GM12878 (cell line): ENCODE results near the gene CLASRP. TPM values are rescaled to one million over a fixed set of nuclear protein-coding genes. Genes with fewer than 3 reads are reported as not detected.

Experiments
- ATAC-seq: fragments of 200-7000 bp; cut with Tn5 transposase; 3 replicates; pipeline ENCODE4 v1.9.1; 2020; ENCODE audit warnings: mild to moderate bottlenecking, moderate library complexity
- BruUV-seq: library from RNA; stranded (reverse); fragments of 400-500 nt; replicated peaks from 2 replicates; lab custom pipeline; 2021; lab: Mats Ljungman, UMichigan
- CTCF ChIA-PET: fragments of 300-600 bp; sonication (Branson Sonifier 250); formaldehyde crosslinking; extraction: SDS; loops from one replicate; lab custom pipeline; 2021; ENCODE audit warnings: inconsistent platforms; lab: Yijun Ruan, JAX
- POLR2A ChIA-PET: fragments of 350-600 bp; formaldehyde crosslinking; extraction: SDS; loops from one replicate; lab custom pipeline; 2021; ENCODE audit warnings: inconsistent platforms; lab: Charles Lee
- RAD21 ChIA-PET: fragments of 300-600 bp; sonication (Branson Sonifier 250); formaldehyde crosslinking; loops from one replicate; lab custom pipeline; 2023; ENCODE audit warnings: antibody characterized with exemption; ENCODE audit not compliant: unreplicated experiment; lab: Charles Lee
- SMC1A ChIA-PET: fragments of 300-600 bp; sonication (Branson Sonifier 250); formaldehyde crosslinking; loops from one replicate; lab custom pipeline; 2023; ENCODE audit not compliant: unreplicated experiment, uncharacterized antibody; lab: Charles Lee
- DNase-seq: peaks from one replicate; pipeline ENCODE4 v3.0.0-alpha.2; 2011; ENCODE audit warnings: low read depth, low spot score
- FAIRE-seq: peaks from 3 replicates; lab custom pipeline; 2011; peaks lifted over from hg19 to GRCh38; lab: Jason Lieb, UNC
- H2AFZ ChIP-seq: 2 replicates; pipeline ENCODE4 v1.6.0; 2011; ENCODE audit warnings: low read depth, low read length, control low read depth; ENCODE audit not compliant: control insufficient read depth
- H3K27ac ChIP-seq: 2 replicates; pipeline ENCODE4 v1.5.1; 2011; ENCODE audit warnings: control low read depth; ENCODE audit not compliant: control insufficient read depth, insufficient read depth
- H3K27me3 ChIP-seq, 2 experiments: replicated peaks in 1 of 2; 2 replicates each; pipeline versions ENCODE4 v1.6.0 to v1.6.1; 2011; ENCODE audit warnings: low read length in 1 of 2; ENCODE audit not compliant: control insufficient read depth in 2 of 2, insufficient read depth in 2 of 2
- H3K36me3 ChIP-seq, 2 experiments: 2 replicates each; pipeline ENCODE4 v1.5.1; 2011; ENCODE audit warnings: low read length in 1 of 2; ENCODE audit not compliant: control insufficient read depth in 2 of 2, insufficient read depth in 2 of 2
- H3K4me1 ChIP-seq: 2 replicates; pipeline ENCODE4 v1.6.1; 2011; ENCODE audit warnings: mild to moderate bottlenecking, low read length, moderate library complexity, mixed read lengths; ENCODE audit not compliant: control insufficient read depth, insufficient read depth
- H3K4me2 ChIP-seq: 2 replicates; pipeline ENCODE4 v1.6.0; 2011; ENCODE audit warnings: control low read depth; ENCODE audit not compliant: control insufficient read depth, insufficient read depth
- H3K4me3 ChIP-seq: fragments of 200-600 bp; sonication (generic); 2 replicates; pipeline ENCODE4 v1.5.1; 2016
- H3K79me2 ChIP-seq: 2 replicates; pipeline ENCODE4 v1.6.0; 2011; ENCODE audit warnings: low read length; ENCODE audit not compliant: control insufficient read depth, insufficient read depth
- H3K9ac ChIP-seq: 2 replicates; pipeline ENCODE4 v1.8.0; 2011; ENCODE audit warnings: low read length, control low read depth, mixed read lengths; ENCODE audit not compliant: control insufficient read depth, insufficient read depth
- H3K9me3 ChIP-seq: replicated peaks from 3 replicates; pipeline ENCODE4 v1.5.1; 2011; ENCODE audit warnings: mild to moderate bottlenecking, low read length; ENCODE audit not compliant: control insufficient read depth, insufficient read depth
- H4K20me1 ChIP-seq: 2 replicates; pipeline ENCODE4 v1.6.0; 2011; ENCODE audit not compliant: control insufficient read depth, insufficient read depth
- DPF2 ChIP-seq: fragments of 450-650 bp; IDR thresholded peaks from 2 replicates; pipeline ENCODE4 v1.6.1; 2017; ENCODE audit warnings: mild to moderate bottlenecking
- PAX5 ChIP-seq: IDR thresholded peaks from 2 replicates; pipeline ENCODE4 v1.6.1; 2011; ENCODE audit warnings: low read depth, low read length, borderline replicate concordance
- POLR2AphosphoS5 ChIP-seq: IDR thresholded peaks from 2 replicates; pipeline ENCODE4 v1.6.1; 2011; ENCODE audit warnings: mild to moderate bottlenecking, low read length, inconsistent platforms
- POU2F2 ChIP-seq: IDR thresholded peaks from 3 replicates; pipeline ENCODE4 v1.6.1; 2011; ENCODE audit warnings: low read depth, mild to moderate bottlenecking, low read length, borderline replicate concordance
- RAD21 ChIP-seq: IDR thresholded peaks from 2 replicates; pipeline ENCODE4 v1.6.1; 2011; ENCODE audit warnings: mild to moderate bottlenecking, low read depth, low read length, moderate library complexity; ENCODE audit not compliant: insufficient read depth
- SMAD1 ChIP-seq: fragments of 450-650 bp; IDR thresholded peaks from 2 replicates; pipeline ENCODE4 v1.6.1; 2018; ENCODE audit warnings: mild to moderate bottlenecking, low read depth; ENCODE audit not compliant: partially characterized antibody
- WGBS: methylation state at CpG from one replicate; pipeline ENCODE4 v1.1.6; 2016; ENCODE audit warnings: low lambda C conversion rate; ENCODE audit not compliant: insufficient replicate concordance, insufficient coverage; ENCODE audit errors: missing lambda C conversion rate; 5-methylcytosine and 5-hydroxymethylcytosine counted together
- in situ Hi-C: fragments of 300-500 bp; cut with MboI; formaldehyde crosslinking; loops from 9 replicates; pipeline ENCODE4 v1.14.3; 2018; ENCODE audit warnings: mixed read lengths
- intact Hi-C: fragments of 100-400 bp; cut with micrococcal nuclease; formaldehyde crosslinking; loops from one replicate; pipeline ENCODE4 v1.14.2; 2022; ENCODE audit not compliant: unreplicated experiment
- polyA plus RNA-seq, 11 experiments: library from polyadenylated mRNA; depleted of rRNA in 4 of 11; unstranded in 6 of 11; stranded (reverse) in 5 of 11; fragments of >200 nt; fragmentation: Nextera tagmentation in 4 of 11; fragmentation: Illumina TruSeq in 1 of 11; extraction: Ambion mirVana in 4 of 11; extraction: Trizol in 1 of 11; gene quantifications; 1 replicate in 1 of 11; 2 replicates in 10 of 11; pipeline versions ENCODE4 v1.2.1 to v1.2.3, GENCODE V29; 2011 to 2016; ENCODE audit warnings: inconsistent platforms in 2 of 11, missing spikeins in 2 of 11, low read depth in 1 of 11
- total RNA-seq, 4 experiments: library from RNA; depleted of rRNA in 3 of 4; stranded (reverse); fragments of >200 nt in 3 of 4; fragmentation: Illumina TruSeq in 1 of 4; extraction: Trizol in 1 of 4; gene quantifications; 2 replicates each; pipeline versions ENCODE4 v1.2.1 to v1.2.3, GENCODE V29; 2013 to 2021
- TF ChIP-seq, protein P1 (sequence below): fragments of 450-650 bp; IDR thresholded peaks from 2 replicates; pipeline ENCODE4 v1.6.1; 2017; ENCODE audit warnings: mild to moderate bottlenecking, moderate library complexity
- TF ChIP-seq, protein P2 (sequence below): IDR thresholded peaks from 2 replicates; pipeline ENCODE4 v1.6.1; 2011; ENCODE audit warnings: borderline replicate concordance, low read depth, mild to moderate bottlenecking, moderate library complexity, low read length; ENCODE audit not compliant: insufficient read depth, poor library complexity, severe bottlenecking

CLASRP gene
- total and polyA plus RNA-seq, 10 of the 15 experiments (the other 5 are each of a cell fraction or from before 2014, with no cell fraction given), result 0.68 to 75.8 (median 30.2) TPM

DNA sequence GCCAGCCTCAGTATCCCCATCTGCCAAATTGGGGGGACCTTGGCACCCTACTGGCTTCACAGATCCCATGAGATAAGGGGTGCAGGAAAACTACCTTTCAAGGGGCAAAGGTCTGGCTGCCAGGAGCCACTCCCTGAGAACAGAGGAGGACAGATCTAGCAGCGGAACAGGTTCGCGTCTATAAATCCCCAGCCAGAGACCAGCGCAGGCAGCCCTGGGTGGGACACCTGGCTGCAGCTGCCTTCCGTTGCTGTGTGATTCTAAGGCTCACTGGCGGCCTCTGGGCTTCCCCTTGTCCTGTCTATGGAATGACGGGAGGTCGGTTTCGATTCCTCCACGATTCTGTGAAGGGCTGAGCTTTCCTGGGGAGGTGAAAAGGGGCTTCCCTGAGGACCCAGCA is 30.3 kb upstream of the CLASRP start:
- H3K9me3 ChIP-seq, result no peaks in the 10 kb centered on the region
- H3K27me3 ChIP-seq, result no peaks in the 10 kb centered on the region
- peaks cover under 1% of the 10 kb centered on the region for H3K79me2 ChIP-seq
- no peak overlapping the region for H3K27ac ChIP-seq
- CTCF ChIA-PET, result interaction anchor here (0.8 kb wide), 1 partner anchor 57 kb away, joined by 4 read pairs; no protein-coding TSS in a partner anchor
- peaks cover 0 to 16% of the 10 kb centered on the region in 2 experiments for H3K36me3 ChIP-seq
- ATAC-seq (no peak), DNase-seq (no peak), FAIRE-seq (no peak)
- no TSS peak for BruUV-seq
- in situ Hi-C loops, result no loop called here
- H3K9ac ChIP-seq, result no peak overlapping the region
- no peaks in the 10 kb centered on the region for H4K20me1 ChIP-seq
- peaks cover 3% of the 10 kb centered on the region; the same call in 1 of the 2 replicates for H3K4me1 ChIP-seq
- TF ChIP-seq PAX5 (no peak), POLR2AphosphoS5 (peak; percentile 60; the same call in 1 of the 2 replicates)
- no peak overlapping the region for H2AFZ ChIP-seq
- intact Hi-C loops, result no loop called here
- WGBS, result 97% methylated on average over 10 of the region's 10 CpGs
- SMC1A ChIA-PET, result no interaction called here
- H3K4me3 ChIP-seq, result no peak overlapping the region
- RAD21 ChIA-PET, result interaction anchor here (1.2 kb wide), 1 partner anchor 7 kb away, joined by 3 read pairs; no protein-coding TSS in a partner anchor
- POLR2A ChIA-PET, result interaction anchor here (0.6 kb wide), 1 partner anchor 170 kb away, joined by 7 read pairs; the partner anchor contains the start of gene TRAPPC6A
- no peak overlapping the region for H3K4me2 ChIP-seq

DNA sequence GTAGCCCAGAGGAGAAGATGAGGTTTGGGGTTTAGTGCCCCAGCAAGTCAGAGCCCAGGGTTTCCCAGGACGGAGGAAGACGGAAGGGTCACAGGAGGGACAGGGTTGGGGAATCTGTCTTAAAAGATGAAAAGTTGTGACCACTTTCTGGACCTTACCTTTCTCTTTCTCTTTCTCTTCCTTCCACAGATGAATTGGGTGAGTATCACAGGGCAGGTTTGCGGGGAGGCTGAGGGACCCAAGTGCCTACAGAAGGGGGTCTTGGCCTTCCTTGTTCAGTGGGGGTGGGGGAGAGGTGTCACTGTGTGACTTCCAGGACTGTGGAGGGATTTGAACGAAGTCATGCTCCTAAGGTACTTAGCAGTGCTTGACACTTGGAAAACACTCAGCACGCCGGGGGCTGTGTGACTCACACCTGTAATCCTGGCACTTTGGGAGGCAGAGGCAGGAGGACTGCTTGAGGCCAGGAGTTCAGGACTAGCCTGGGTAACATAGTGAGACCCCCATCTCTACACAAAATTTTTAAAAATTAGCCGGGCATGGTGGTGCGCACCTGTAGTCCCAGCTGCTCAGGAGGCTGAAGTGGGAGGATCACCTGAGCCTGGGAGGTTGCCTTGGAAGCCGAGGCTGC is 29.1 kb upstream of the CLASRP start:
- H3K9ac ChIP-seq, result no peak overlapping the region
- SMC1A ChIA-PET, result no interaction called here
- DNase-seq (no peak), ATAC-seq (no peak)
- RAD21 ChIA-PET, result interaction anchor here (0.5 to 1.1 kb wide), 2 partner anchors 8 to 21 kb away, joined by 3 read pairs; no protein-coding TSS in a partner anchor
- no peak overlapping the region for H3K4me3 ChIP-seq
- no peaks in the 10 kb centered on the region for H3K9me3 ChIP-seq
- no peak overlapping the region for H2AFZ ChIP-seq
- TF ChIP-seq DPF2 (no peak), POU2F2 (0 out of 3 replicates have a peak, but pooled peaks have one; percentile 16), SMAD1 (no peak), RAD21 (no peak)
- TF ChIP-seq, protein P1, sequence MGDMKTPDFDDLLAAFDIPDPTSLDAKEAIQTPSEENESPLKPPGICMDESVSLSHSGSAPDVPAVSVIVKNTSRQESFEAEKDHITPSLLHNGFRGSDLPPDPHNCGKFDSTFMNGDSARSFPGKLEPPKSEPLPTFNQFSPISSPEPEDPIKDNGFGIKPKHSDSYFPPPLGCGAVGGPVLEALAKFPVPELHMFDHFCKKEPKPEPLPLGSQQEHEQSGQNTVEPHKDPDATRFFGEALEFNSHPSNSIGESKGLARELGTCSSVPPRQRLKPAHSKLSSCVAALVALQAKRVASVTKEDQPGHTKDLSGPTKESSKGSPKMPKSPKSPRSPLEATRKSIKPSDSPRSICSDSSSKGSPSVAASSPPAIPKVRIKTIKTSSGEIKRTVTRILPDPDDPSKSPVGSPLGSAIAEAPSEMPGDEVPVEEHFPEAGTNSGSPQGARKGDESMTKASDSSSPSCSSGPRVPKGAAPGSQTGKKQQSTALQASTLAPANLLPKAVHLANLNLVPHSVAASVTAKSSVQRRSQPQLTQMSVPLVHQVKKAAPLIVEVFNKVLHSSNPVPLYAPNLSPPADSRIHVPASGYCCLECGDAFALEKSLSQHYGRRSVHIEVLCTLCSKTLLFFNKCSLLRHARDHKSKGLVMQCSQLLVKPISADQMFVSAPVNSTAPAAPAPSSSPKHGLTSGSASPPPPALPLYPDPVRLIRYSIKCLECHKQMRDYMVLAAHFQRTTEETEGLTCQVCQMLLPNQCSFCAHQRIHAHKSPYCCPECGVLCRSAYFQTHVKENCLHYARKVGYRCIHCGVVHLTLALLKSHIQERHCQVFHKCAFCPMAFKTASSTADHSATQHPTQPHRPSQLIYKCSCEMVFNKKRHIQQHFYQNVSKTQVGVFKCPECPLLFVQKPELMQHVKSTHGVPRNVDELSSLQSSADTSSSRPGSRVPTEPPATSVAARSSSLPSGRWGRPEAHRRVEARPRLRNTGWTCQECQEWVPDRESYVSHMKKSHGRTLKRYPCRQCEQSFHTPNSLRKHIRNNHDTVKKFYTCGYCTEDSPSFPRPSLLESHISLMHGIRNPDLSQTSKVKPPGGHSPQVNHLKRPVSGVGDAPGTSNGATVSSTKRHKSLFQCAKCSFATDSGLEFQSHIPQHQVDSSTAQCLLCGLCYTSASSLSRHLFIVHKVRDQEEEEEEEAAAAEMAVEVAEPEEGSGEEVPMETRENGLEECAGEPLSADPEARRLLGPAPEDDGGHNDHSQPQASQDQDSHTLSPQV, result no peak
- TF ChIP-seq, protein P2, sequence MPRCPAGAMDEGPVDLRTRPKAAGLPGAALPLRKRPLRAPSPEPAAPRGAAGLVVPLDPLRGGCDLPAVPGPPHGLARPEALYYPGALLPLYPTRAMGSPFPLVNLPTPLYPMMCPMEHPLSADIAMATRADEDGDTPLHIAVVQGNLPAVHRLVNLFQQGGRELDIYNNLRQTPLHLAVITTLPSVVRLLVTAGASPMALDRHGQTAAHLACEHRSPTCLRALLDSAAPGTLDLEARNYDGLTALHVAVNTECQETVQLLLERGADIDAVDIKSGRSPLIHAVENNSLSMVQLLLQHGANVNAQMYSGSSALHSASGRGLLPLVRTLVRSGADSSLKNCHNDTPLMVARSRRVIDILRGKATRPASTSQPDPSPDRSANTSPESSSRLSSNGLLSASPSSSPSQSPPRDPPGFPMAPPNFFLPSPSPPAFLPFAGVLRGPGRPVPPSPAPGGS, result no peak
- TF ChIP-seq, all 136 proteins: peak for 1
- Histone ChIP-seq H3K4me1 (peaks cover 3% of the 10 kb centered on the region; the same call in 1 of the 2 replicates), H4K20me1 (no peaks in the 10 kb centered on the region), H3K79me2 (no peaks in the 10 kb centered on the region; the same call in 1 of the 2 replicates), H3K27me3 (no peaks in the 10 kb centered on the region), H3K36me3 (peaks cover 0 to 16% of the 10 kb centered on the region in 2 experiments), H3K27ac (no peak overlapping the region), H3K4me2 (no peak overlapping the region)
- in situ Hi-C loops (no loop called here), intact Hi-C loops (loop anchor here (10.0 kb wide), 1 partner anchor 175 kb away; no protein-coding TSS in a partner anchor)
- no TSS peak for BruUV-seq
- 81% methylated on average over 9 of the region's 9 CpGs for WGBS
- CTCF ChIA-PET, result interaction anchor here (0.6 kb wide), 1 partner anchor 92 kb away, joined by 3 read pairs; no protein-coding TSS in a partner anchor
- no peak for FAIRE-seq
- POLR2A ChIA-PET, result no interaction called here
